Body of pancreas (tissue), 4 donors: ENCODE data around the gene MCTP2. TPM values are rescaled to one million over a fixed set of nuclear protein-coding genes. Genes with fewer than 3 reads are reported as not detected.

Experiments used
- ATAC-seq: fragments of 150-250 bp; one replicate; pipeline ENCODE4 v1.9.1; 2016
- DNase-seq, 4 donors: peaks; one replicate each; pipeline ENCODE4 v3.0.0-alpha.2; 2019
- H3K27ac ChIP-seq, 4 donors: fragments of 200-600 bp; sonication (generic); 1 replicate in 3 of 4; 2 replicates in 1 of 4; pipeline versions ENCODE4 v1.5.1 to v1.6.1; 2016 to 2019; ENCODE audit warnings: mild to moderate bottlenecking in 1 of 4, mixed read lengths in 1 of 4, moderate library complexity in 1 of 4
- H3K27me3 ChIP-seq, 2 donors: fragments of 200-600 bp; sonication (generic); one replicate each; pipeline ENCODE4 v1.6.0; 2016; ENCODE audit warnings: mild to moderate bottlenecking in 1 of 2
- H3K36me3 ChIP-seq, 2 donors: fragments of 200-600 bp; sonication (generic); replicated peaks in 1 of 2; 2 replicates each; pipeline ENCODE4 v1.5.1; 2016; ENCODE audit warnings: low read depth in 2 of 2; ENCODE audit not compliant: insufficient read depth in 1 of 2
- H3K4me1 ChIP-seq: fragments of 200-600 bp; sonication (generic); one replicate; pipeline ENCODE4 v1.6.0; 2016
- H3K4me3 ChIP-seq, 2 donors: fragments of 200-600 bp; sonication (generic); 1 replicate in 1 of 2; 2 replicates in 1 of 2; pipeline ENCODE4 v1.5.1; 2016 to 2019
- H3K9me3 ChIP-seq, 3 donors: fragments of 200-600 bp; sonication (generic); 1 replicate in 2 of 3; 2 replicates in 1 of 3; pipeline ENCODE4 v1.5.1; 2016
- CTCF ChIP-seq, 7 experiments: fragments of 450-650 bp in 4 of 7; fragments of 200-600 bp in 3 of 7; sonication (generic) in 3 of 7; IDR thresholded peaks; one replicate each; pipeline ENCODE4 v1.5.1; 2016 to 2019; ENCODE audit warnings: antibody characterized with exemption in 7 of 7
- POLR2A ChIP-seq, 3 donors: fragments of 450-650 bp; IDR thresholded peaks; one replicate each; pipeline ENCODE4 v1.6.1; 2016; ENCODE audit warnings: antibody characterized with exemption in 3 of 3, mild to moderate bottlenecking in 2 of 3
- WGBS, 2 donors: methylation state at CpG; one replicate each; pipeline ENCODE4 v1.1.5; 2017; 5-methylcytosine and 5-hydroxymethylcytosine counted together
- intact Hi-C: fragments of 100-400 bp; cut with DNase I; formaldehyde crosslinking; loops from one replicate; pipeline ENCODE4 v1.15.1; 2023
- total RNA-seq, 2 donors: library from RNA; depleted of rRNA; stranded (reverse); fragments of >200 nt; gene quantifications; one replicate each; pipeline ENCODE4 v1.1.0, GENCODE V29; 2016

The MCTP2 gene
- total RNA-seq, 2 donors from 2014 or later, result 28.5 to 31.6 TPM

GRCh38 chr15:94286583-94286982 lies 55.2 kb downstream of the MCTP2 start:
- 68 to 72% methylated on average over 3 of the region's 3 CpGs for WGBS, 2 donors
- H3K36me3 ChIP-seq, result no peaks in the 10 kb centered on the region

GRCh38 chr15:94287794-94288246 lies 56.5 kb downstream of the MCTP2 start:
- Histone ChIP-seq H3K27ac (no peak overlapping the region), H3K4me1 (peaks cover 2% of the 10 kb centered on the region), H3K36me3 (no peaks in the 10 kb centered on the region), H3K4me3 (no peak overlapping the region), H3K9me3 (no peaks in the 10 kb centered on the region), H3K27me3 (no peaks in the 10 kb centered on the region)
- no peak for TF ChIP-seq CTCF (IDR thresholded peaks at IDR 0.05)
- TF ChIP-seq POLR2A (IDR thresholded peaks at IDR 0.05), result no peak
- 56 to 82% methylated on average over 4 of the region's 4 CpGs for WGBS, 2 donors
- DNase-seq, result no peak
- no peak for ATAC-seq
- intact Hi-C loops, result no loop called here

More at GRCh38 chr15:94286583-94286982, 55.2 kb downstream of the MCTP2 start:
- TF ChIP-seq POLR2A (IDR thresholded peaks at IDR 0.05) (no peak), CTCF (IDR thresholded peaks at IDR 0.05) (no peak)
- Histone ChIP-seq H3K27me3 (no peaks in the 10 kb centered on the region), H3K4me1 (peaks cover 8% of the 10 kb centered on the region), H3K9me3 (no peaks in the 10 kb centered on the region), H3K4me3 (no peak overlapping the region), H3K27ac (no peak overlapping the region)
- intact Hi-C loops, result no loop called here
- ATAC-seq (no peak), DNase-seq (no peak)

- no peak for DNase-seq
- ATAC-seq, result no peak
- no peaks in the 10 kb centered on the region for H3K36me3 ChIP-seq
- TF ChIP-seq POLR2A (IDR thresholded peaks at IDR 0.05) (no peak), CTCF (IDR thresholded peaks at IDR 0.05) (no peak)
- no peak overlapping the region for H3K4me3 ChIP-seq
- H3K27ac ChIP-seq, result no peak overlapping the region
- H3K4me1 ChIP-seq, result peaks cover 11% of the 10 kb centered on the region
- 89% methylated on average over 1 of the region's 1 CpG for WGBS, 2 donors
- intact Hi-C loops, result no loop called here
- H3K27me3 ChIP-seq, result no peaks in the 10 kb centered on the region
- H3K9me3 ChIP-seq, result no peaks in the 10 kb centered on the region
Measured at GRCh38 chr15:94290730-94291129, 59.4 kb downstream of the MCTP2 start.

GRCh38 chr15:94293411-94294402 lies 62.3 kb downstream of the MCTP2 start:
- H3K9me3 ChIP-seq, result no peaks in the 10 kb centered on the region
- TF ChIP-seq CTCF (IDR thresholded peaks at IDR 0.05) (no peak), POLR2A (IDR thresholded peaks at IDR 0.05) (no peak)
- H3K4me1 ChIP-seq, result peaks cover 11% of the 10 kb centered on the region
- intact Hi-C loops, result no loop called here
- H3K36me3 ChIP-seq, result no peaks in the 10 kb centered on the region
- ATAC-seq (peak; percentile 65), DNase-seq (peak in 1 of 4 donors; percentile 40)
- WGBS, 2 donors, result 41 to 42% methylated on average over 13 of the region's 13 CpGs
- peak overlapping the region in 3 of 4 donors; percentile 47 to 62 (median 62) for H3K27ac ChIP-seq
- no peaks in the 10 kb centered on the region for H3K27me3 ChIP-seq
- H3K4me3 ChIP-seq, result no peak overlapping the region
